ENCODE results near the gene NBEAL1. TPM values are rescaled to one million over a fixed set of nuclear protein-coding genes. Genes with fewer than 3 reads are reported as not detected.

NBEAL1 gene
- total and polyA plus RNA-seq, 2 of the 8 experiments (the other 6 are each of a cell fraction or from before 2014, with no cell fraction given): 2.3 to 10.7 TPM

DNA sequence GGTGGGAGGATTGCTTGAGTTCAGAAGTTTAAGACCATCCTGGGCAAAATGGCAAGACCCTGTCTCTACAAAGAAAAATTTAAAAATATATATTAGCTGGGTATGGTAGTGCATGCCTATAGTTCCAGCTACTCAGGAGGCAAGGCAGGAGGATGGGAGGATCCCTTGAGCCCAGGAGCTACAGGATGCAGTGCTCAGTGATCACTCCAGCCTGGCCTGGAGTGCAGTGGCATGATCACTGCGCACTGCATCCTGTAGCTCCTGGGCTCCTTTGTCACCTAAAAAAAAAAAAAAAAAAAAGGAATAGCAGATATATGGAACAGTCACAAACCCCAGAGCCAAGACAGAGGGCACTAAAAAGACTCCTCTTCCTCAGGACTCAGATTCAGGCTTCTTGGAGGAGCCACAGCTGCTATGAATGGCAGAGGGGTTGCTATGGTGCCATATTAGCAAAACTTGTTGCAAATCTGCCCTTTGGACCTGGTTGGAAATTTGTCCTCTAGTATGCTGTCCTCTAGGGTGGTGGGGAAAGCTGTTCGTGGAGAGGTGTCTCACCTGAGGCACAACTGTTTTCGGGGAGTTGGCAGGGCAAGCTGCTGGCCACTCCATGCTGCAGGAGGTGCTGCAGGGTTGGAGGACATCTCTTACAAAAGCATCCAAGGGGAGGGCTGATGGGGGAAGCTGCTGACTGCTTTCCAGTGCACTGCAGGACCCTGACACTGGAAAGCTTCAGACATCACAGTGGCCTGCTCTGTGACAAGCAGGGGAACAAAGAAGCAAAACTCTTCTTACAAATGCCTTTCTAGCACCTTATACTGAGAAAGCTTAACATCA is 246.9 kb downstream of the NBEAL1 start:
- TF ChIP-seq, protein P1, sequence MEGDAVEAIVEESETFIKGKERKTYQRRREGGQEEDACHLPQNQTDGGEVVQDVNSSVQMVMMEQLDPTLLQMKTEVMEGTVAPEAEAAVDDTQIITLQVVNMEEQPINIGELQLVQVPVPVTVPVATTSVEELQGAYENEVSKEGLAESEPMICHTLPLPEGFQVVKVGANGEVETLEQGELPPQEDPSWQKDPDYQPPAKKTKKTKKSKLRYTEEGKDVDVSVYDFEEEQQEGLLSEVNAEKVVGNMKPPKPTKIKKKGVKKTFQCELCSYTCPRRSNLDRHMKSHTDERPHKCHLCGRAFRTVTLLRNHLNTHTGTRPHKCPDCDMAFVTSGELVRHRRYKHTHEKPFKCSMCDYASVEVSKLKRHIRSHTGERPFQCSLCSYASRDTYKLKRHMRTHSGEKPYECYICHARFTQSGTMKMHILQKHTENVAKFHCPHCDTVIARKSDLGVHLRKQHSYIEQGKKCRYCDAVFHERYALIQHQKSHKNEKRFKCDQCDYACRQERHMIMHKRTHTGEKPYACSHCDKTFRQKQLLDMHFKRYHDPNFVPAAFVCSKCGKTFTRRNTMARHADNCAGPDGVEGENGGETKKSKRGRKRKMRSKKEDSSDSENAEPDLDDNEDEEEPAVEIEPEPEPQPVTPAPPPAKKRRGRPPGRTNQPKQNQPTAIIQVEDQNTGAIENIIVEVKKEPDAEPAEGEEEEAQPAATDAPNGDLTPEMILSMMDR (IDR thresholded peaks at IDR 0.05; ENCODE audit: control extremely low read depth in 1 of 3, insufficient read depth in 1 of 3, low read depth in 1 of 3, low read length in 3 of 3): peak; percentile 9 to 43 (median 39); a peak in 3 of 4 replicates
- no peak for TF ChIP-seq ATF2 (IDR thresholded peaks at IDR 0.05; ENCODE audit: low read length)
- TF ChIP-seq RAD21 (IDR thresholded peaks at IDR 0.05 in 1 of 2, conservative IDR thresholded peaks at IDR 0.05 in 1 of 2; ENCODE audit: low read depth in 2 of 2, low read length in 2 of 2): peak; percentile 42 to 54; a peak in 3 of 4 replicates
- Histone ChIP-seq H3K4me2 (ENCODE audit: insufficient read depth in 1 of 2, low read depth in 2 of 2, low read length in 2 of 2) (no peak overlapping the region), H2AK5ac (ENCODE audit: low read depth, low read length) (no peak overlapping the region), H3K4me3 (ENCODE audit: extremely low read depth in 1 of 4, insufficient read depth in 2 of 4, low read depth in 3 of 4, low read length in 4 of 4) (no peak overlapping the region), H2BK20ac (ENCODE audit: low read length) (no peak overlapping the region), H3K23me2 (ENCODE audit: low read depth, low read length) (0 out of 2 replicates have a peak, but pooled peaks cover 1% of the 10 kb centered on the region), H3K4ac (replicated peaks; ENCODE audit: insufficient read length, low read depth, low read length) (no peak overlapping the region), H3K56ac (replicated peaks; ENCODE audit: insufficient read length, low read depth, low read length) (no peak overlapping the region), H4K5ac (ENCODE audit: insufficient read length, low read depth, low read length) (no peak overlapping the region), H3K14ac (ENCODE audit: insufficient read length) (no peak overlapping the region), H2BK5ac (ENCODE audit: low read depth, low read length) (0 out of 2 replicates have a peak overlapping the region, but pooled peaks have one; percentile 44), H4K20me1 (replicated peaks in 1 of 2; ENCODE audit: control insufficient read depth in 1 of 2, insufficient read depth in 2 of 2, low read length in 2 of 2) (no peaks in the 10 kb centered on the region), H2BK15ac (ENCODE audit: low read length) (no peak overlapping the region), H4K91ac (replicated peaks; ENCODE audit: insufficient read length, low read length) (no peak overlapping the region), H3K27ac (ENCODE audit: low read depth, low read length) (no peak overlapping the region), H3K27me3 (replicated peaks in 1 of 4; ENCODE audit: control insufficient read depth in 3 of 4, extremely low read depth in 1 of 4, insufficient read depth in 3 of 4, low read length in 3 of 4) (no peaks in the 10 kb centered on the region), H2BK12ac (ENCODE audit: low read depth, low read length) (no peak overlapping the region), H3K9ac (replicated peaks in 1 of 4; ENCODE audit: extremely low read depth in 1 of 4, low read depth in 3 of 4, low read length in 3 of 4) (no peak overlapping the region), H3K18ac (ENCODE audit: extremely low read depth, low read length) (no peak overlapping the region), H4K8ac (ENCODE audit: extremely low read depth, insufficient read depth, low read length) (no peak overlapping the region), H3K4me1 (replicated peaks in 1 of 4; ENCODE audit: control insufficient read depth in 3 of 4, insufficient read depth in 4 of 4, low read length in 3 of 4) (peaks cover 0 to 5% (median 4%) of the 10 kb centered on the region in 4 experiments; a peak in 4 of 7 replicates), H3K79me1 (ENCODE audit: low read depth, low read length) (no peaks in the 10 kb centered on the region), H3K36me3 (ENCODE audit: control insufficient read depth in 2 of 4, insufficient read depth in 4 of 4, low read length in 3 of 4) (peaks cover 0 to 9% (median 4%) of the 10 kb centered on the region in 4 experiments; a peak in 3 of 8 replicates), H3K79me2 (ENCODE audit: control insufficient read depth in 1 of 2, insufficient read depth in 2 of 2, low read length in 2 of 2) (no peaks in the 10 kb centered on the region; a peak in 1 of 4 replicates), H2AFZ (ENCODE audit: low read length) (no peak overlapping the region), H3K23ac (ENCODE audit: insufficient read length) (no peak overlapping the region), H2BK120ac (replicated peaks; ENCODE audit: low read depth, low read length) (no peak overlapping the region), H3K9me3 (ENCODE audit: insufficient read depth in 2 of 2, low read depth in 1 of 2, low read length in 1 of 2) (no peaks in the 10 kb centered on the region)
- CTCF ChIA-PET (ENCODE audit: partially characterized antibody): interaction anchor here (0.6 kb wide), 2 partner anchors 17 to 702 kb away, joined by 3 to 4 read pairs; no protein-coding TSS in a partner anchor
- no peak for FAIRE-seq
- POLR2A ChIA-PET (ENCODE audit: partially characterized antibody): interaction anchor here (0.6 kb wide), 1 partner anchor 1709 kb away, joined by 3 read pairs; no protein-coding TSS in a partner anchor
- no peak for DNase-seq (ENCODE audit: low read depth in 1 of 2, low spot score in 2 of 2)
- 94% methylated on average over 3 of the region's 3 CpGs; no CpG with 5 or more reads in 1 of the 2 experiments for WGBS, 2 experiments (ENCODE audit: extremely low coverage in 1 of 2, insufficient coverage in 1 of 2, insufficient read length in 1 of 2, insufficient replicate concordance in 2 of 2, low coverage in 1 of 2, low lambda C conversion rate in 2 of 2, missing lambda C conversion rate in 1 of 2)
